HCT116 (cell line): ENCODE results near the gene PEMT.

Experiments used
- CTCF ChIP-seq, 3 experiments: fragments of 200-600 bp in 1 of 3; sonication (generic) in 1 of 3; IDR thresholded peaks in 2 of 3; conservative IDR thresholded peaks in 1 of 3; 2 replicates each; pipeline ENCODE4 v1.5.1; 2012 to 2017; ENCODE audit warnings: low read depth in 2 of 3, low read length in 2 of 3, antibody characterized with exemption in 1 of 3, borderline replicate concordance in 1 of 3, control low read depth in 1 of 3, mild to moderate bottlenecking in 1 of 3, mixed read lengths in 1 of 3, mixed run types in 1 of 3, moderate library complexity in 1 of 3; ENCODE audit not compliant: insufficient read depth in 1 of 3
- TF ChIP-seq, protein P1 (sequence below): IDR thresholded peaks from 2 replicates; pipeline ENCODE4 v1.6.1; 2012; ENCODE audit warnings: low read depth

- TF ChIP-seq, protein P1, sequence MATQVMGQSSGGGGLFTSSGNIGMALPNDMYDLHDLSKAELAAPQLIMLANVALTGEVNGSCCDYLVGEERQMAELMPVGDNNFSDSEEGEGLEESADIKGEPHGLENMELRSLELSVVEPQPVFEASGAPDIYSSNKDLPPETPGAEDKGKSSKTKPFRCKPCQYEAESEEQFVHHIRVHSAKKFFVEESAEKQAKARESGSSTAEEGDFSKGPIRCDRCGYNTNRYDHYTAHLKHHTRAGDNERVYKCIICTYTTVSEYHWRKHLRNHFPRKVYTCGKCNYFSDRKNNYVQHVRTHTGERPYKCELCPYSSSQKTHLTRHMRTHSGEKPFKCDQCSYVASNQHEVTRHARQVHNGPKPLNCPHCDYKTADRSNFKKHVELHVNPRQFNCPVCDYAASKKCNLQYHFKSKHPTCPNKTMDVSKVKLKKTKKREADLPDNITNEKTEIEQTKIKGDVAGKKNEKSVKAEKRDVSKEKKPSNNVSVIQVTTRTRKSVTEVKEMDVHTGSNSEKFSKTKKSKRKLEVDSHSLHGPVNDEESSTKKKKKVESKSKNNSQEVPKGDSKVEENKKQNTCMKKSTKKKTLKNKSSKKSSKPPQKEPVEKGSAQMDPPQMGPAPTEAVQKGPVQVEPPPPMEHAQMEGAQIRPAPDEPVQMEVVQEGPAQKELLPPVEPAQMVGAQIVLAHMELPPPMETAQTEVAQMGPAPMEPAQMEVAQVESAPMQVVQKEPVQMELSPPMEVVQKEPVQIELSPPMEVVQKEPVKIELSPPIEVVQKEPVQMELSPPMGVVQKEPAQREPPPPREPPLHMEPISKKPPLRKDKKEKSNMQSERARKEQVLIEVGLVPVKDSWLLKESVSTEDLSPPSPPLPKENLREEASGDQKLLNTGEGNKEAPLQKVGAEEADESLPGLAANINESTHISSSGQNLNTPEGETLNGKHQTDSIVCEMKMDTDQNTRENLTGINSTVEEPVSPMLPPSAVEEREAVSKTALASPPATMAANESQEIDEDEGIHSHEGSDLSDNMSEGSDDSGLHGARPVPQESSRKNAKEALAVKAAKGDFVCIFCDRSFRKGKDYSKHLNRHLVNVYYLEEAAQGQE = no peak
- TF ChIP-seq CTCF (IDR thresholded peaks at IDR 0.05 in 2 of 3, conservative IDR thresholded peaks at IDR 0.05 in 1 of 3; ENCODE audit: borderline replicate concordance in 1 of 3, insufficient read depth in 1 of 3, low read depth in 2 of 3, low read length in 2 of 3) = no peak
Observed at GRCh38 chr17:17457680-17458079, 133.8 kb downstream of the PEMT start.
